Body of pancreas (tissue), 4 donors: ENCODE measurements around the gene NEDD9.

Experiments
- CTCF ChIP-seq, 7 experiments: fragments of 450-650 bp in 4 of 7; fragments of 200-600 bp in 3 of 7; sonication (generic) in 3 of 7; IDR thresholded peaks; one replicate each; pipeline ENCODE4 v1.5.1; 2016 to 2019; ENCODE audit warnings: antibody characterized with exemption in 7 of 7
- POLR2A ChIP-seq, 3 donors: fragments of 450-650 bp; IDR thresholded peaks; one replicate each; pipeline ENCODE4 v1.6.1; 2016; ENCODE audit warnings: antibody characterized with exemption in 3 of 3, mild to moderate bottlenecking in 2 of 3

- TF ChIP-seq CTCF (IDR thresholded peaks at IDR 0.05), result no peak
- no peak for TF ChIP-seq POLR2A (IDR thresholded peaks at IDR 0.05)
Observed at GRCh38 chr6:11255610-11256009, 23.1 kb upstream of the NEDD9 start.
